WTC11 (cell line): ENCODE data around the gene FAM131C. TPM values are rescaled to one million over a fixed set of nuclear protein-coding genes. Genes with fewer than 3 reads are reported as not detected.

ENCODE experiments used
- ATAC-seq: fragments of 200-7000 bp; cut with Tn5 transposase; 2 replicates; pipeline ENCODE4 v1.10.0; 2021; ENCODE audit warnings: mild to moderate bottlenecking, moderate library complexity
- CTCF ChIA-PET: fragments of 300-600 bp; sonication (Branson Sonifier 250); formaldehyde crosslinking; loops from one replicate; lab custom pipeline; 2021; ENCODE audit warnings: antibody characterized with exemption; lab: Charles Lee
- POLR2A ChIA-PET: fragments of 350-600 bp; sonication (Branson Sonifier 250); formaldehyde crosslinking; loops from one replicate; lab custom pipeline; 2021; ENCODE audit warnings: antibody characterized with exemption; lab: Charles Lee
- DNase-seq: peaks from one replicate; pipeline ENCODE4 v3.0.0; 2021; ENCODE audit warnings: low spot score
- H3K27ac Mint-ChIP-seq: 2 replicates; pipeline ENCODE4 v1.8.0; 2021; ENCODE audit warnings: mixed read lengths
- H3K27me3 Mint-ChIP-seq: 2 replicates; pipeline ENCODE4 v1.8.0; 2021; ENCODE audit warnings: low read depth, mild to moderate bottlenecking, moderate library complexity, mixed read lengths
- H3K36me3 Mint-ChIP-seq: 2 replicates; pipeline ENCODE4 v1.8.0; 2021; ENCODE audit warnings: mixed read lengths
- H3K4me1 Mint-ChIP-seq: 2 replicates; pipeline ENCODE4 v1.8.0; 2022; ENCODE audit warnings: mixed read lengths
- H3K4me3 Mint-ChIP-seq: 2 replicates; pipeline ENCODE4 v1.8.0; 2021; ENCODE audit warnings: mild to moderate bottlenecking, moderate library complexity, mixed read lengths
- H3K9me3 Mint-ChIP-seq: 2 replicates; pipeline ENCODE4 v1.8.0; 2021; ENCODE audit warnings: mixed read lengths
- EMX1 ChIP-seq: fragments of 250-450 bp; sonication (Bioruptor Pico); IDR thresholded peaks from 2 replicates; pipeline ENCODE4 v1.8.0; 2021; ENCODE audit warnings: mild to moderate bottlenecking
- JAZF1 ChIP-seq: fragments of 250-450 bp; sonication (Bioruptor Pico); IDR thresholded peaks from 2 replicates; pipeline ENCODE4 v1.9.0; 2021; ENCODE audit warnings: moderate library complexity, mild to moderate bottlenecking, inconsistent platforms
- MXD4 ChIP-seq: fragments of 250-450 bp; sonication (Bioruptor Pico); IDR thresholded peaks from 2 replicates; pipeline ENCODE4 v1.8.0; 2021; ENCODE audit warnings: mild to moderate bottlenecking, moderate library complexity, borderline replicate concordance
- MYBL2 ChIP-seq: sonication (generic); formaldehyde crosslinking; IDR thresholded peaks from 2 replicates; pipeline ENCODE4 v1.8.1; 2023; ENCODE audit warnings: mild to moderate bottlenecking, moderate library complexity, missing genetic modification reagents
- ZNF121 ChIP-seq: sonication (generic); formaldehyde crosslinking; IDR thresholded peaks from 2 replicates; pipeline ENCODE4 v1.8.0; 2023; ENCODE audit warnings: missing genetic modification reagents
- ZNF138 ChIP-seq: sonication (generic); formaldehyde crosslinking; conservative IDR thresholded peaks from 2 replicates; pipeline ENCODE4 v1.8.1; 2022; ENCODE audit warnings: mild to moderate bottlenecking, moderate library complexity, missing genetic modification reagents
- ZNF423 ChIP-seq: fragments of 250-450 bp; sonication (Bioruptor Pico); IDR thresholded peaks from 2 replicates; pipeline ENCODE4 v2.1.2; 2022; ENCODE audit warnings: mild to moderate bottlenecking, moderate library complexity
- total RNA-seq: library from RNA; stranded (reverse); gene quantifications from 3 replicates; pipeline ENCODE4 v1.2.3, GENCODE V29; 2021
- TF ChIP-seq, protein P1 (sequence below): sonication (generic); formaldehyde crosslinking; IDR thresholded peaks from 2 replicates; pipeline ENCODE4 v1.8.0; 2022; ENCODE audit warnings: mild to moderate bottlenecking, missing genetic modification reagents
- TF ChIP-seq, protein P2 (sequence below): sonication (generic); formaldehyde crosslinking; IDR thresholded peaks from 2 replicates; pipeline ENCODE4 v1.8.1; 2023; ENCODE audit warnings: mild to moderate bottlenecking, missing genetic modification reagents, moderate library complexity
- TF ChIP-seq, protein P3 (sequence below): fragments of 200-600 bp; IDR thresholded peaks from 2 replicates; pipeline ENCODE4 v1.8.0; 2022; ENCODE audit warnings: antibody characterized with exemption
- TF ChIP-seq, protein P4 (sequence below): sonication (generic); formaldehyde crosslinking; IDR thresholded peaks from 2 replicates; pipeline ENCODE4 v1.8.0; 2023; ENCODE audit warnings: mild to moderate bottlenecking, missing genetic modification reagents
- TF ChIP-seq, protein P5 (sequence below): sonication (generic); formaldehyde crosslinking; IDR thresholded peaks from 2 replicates; pipeline ENCODE4 v1.8.1; 2022; ENCODE audit warnings: missing genetic modification reagents, borderline replicate concordance

Gene FAM131C
- total RNA-seq, 1 experiment from 2014 or later = 1.4 TPM

DNA sequence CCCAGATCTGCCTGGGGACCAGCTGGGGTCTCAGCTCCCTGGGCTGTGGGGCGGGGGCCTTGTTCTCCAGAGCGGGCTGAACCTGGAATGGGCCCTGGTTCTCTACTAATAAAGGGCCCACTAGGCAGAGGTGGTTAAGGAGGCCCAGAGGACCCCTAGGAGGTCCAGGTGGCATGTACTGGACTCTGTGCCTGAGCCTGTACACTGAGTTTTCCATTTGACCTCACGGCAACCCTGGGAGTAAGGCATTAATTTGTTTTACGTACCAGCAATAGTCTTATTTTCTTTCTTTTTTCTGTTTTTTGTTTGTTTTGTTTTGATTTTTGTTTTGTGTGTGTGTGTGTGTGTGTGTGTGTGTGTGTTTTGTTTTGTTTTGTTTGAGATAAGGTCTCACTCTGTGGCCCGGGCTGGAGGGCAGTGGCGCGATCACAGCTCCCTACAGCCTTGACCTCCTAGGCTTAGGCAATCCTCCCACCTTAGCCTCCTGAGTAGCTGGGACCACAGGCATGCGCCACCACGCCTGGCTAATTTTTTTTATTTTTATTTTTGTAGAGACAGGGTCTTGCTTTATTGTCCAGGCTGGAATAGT is 19.6 kb upstream of the FAM131C start:
- no peak overlapping the region for H3K27ac Mint-ChIP-seq
- POLR2A ChIA-PET = no interaction called here

DNA sequence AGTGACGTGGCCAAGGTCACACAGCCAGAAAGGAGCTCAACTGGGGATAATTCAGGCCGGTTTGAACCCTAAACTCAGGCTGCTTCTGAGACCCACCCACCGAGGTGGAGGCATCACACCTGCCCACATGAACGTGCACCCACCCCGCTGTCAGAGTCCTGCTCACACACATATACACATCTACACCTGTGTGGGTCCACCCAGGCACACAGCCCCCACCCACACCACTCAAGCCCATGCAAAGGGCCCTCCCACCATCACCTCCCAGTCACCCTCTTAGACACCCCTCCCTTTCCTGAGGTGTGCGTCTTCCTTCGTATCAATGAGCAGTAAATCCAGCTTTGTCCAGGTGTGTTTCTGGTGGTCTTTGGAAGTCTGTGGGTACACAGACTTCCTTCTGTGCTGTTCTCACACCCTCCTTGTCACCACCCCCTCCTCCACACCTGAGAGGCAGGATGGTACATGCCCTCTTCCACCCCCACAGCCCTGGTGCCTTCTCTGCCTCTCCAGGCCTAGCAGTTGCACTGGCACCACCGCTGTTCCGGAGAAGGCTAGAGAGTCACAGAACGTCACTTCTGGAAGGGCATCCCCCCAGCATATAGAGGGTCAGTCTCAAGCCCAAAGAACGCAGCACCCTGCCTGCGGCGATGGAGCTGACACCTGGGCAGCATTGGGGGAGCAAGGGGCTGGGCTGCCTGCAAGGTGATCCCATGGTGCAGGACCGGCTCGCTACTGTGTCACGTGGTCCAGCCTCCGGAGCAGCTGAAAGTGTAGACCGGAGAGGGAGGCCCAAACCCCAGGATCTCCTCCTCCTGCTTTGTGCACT is 18.9 kb upstream of the FAM131C start:
- H3K4me1 Mint-ChIP-seq = peaks cover 13% of the 10 kb centered on the region; the same call in 1 of the 2 replicates
- DNase-seq (no peak), ATAC-seq (no peak)
- no peak overlapping the region for H3K4me3 Mint-ChIP-seq
- H3K36me3 Mint-ChIP-seq = no peaks in the 10 kb centered on the region
- no peak overlapping the region; the same call in 1 of the 2 replicates for H3K27ac Mint-ChIP-seq
- H3K27me3 Mint-ChIP-seq = no peaks in the 10 kb centered on the region
- no peaks in the 10 kb centered on the region for H3K9me3 Mint-ChIP-seq
- TF ChIP-seq, protein P1, sequence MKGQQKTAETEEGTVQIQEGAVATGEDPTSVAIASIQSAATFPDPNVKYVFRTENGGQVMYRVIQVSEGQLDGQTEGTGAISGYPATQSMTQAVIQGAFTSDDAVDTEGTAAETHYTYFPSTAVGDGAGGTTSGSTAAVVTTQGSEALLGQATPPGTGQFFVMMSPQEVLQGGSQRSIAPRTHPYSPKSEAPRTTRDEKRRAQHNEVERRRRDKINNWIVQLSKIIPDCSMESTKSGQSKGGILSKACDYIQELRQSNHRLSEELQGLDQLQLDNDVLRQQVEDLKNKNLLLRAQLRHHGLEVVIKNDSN = peak; percentile 59
- TF ChIP-seq JAZF1 (no peak), ZNF423 (no peak), MXD4 (CRISPR knock-in tag) (no peak)
- TF ChIP-seq, protein P2, sequence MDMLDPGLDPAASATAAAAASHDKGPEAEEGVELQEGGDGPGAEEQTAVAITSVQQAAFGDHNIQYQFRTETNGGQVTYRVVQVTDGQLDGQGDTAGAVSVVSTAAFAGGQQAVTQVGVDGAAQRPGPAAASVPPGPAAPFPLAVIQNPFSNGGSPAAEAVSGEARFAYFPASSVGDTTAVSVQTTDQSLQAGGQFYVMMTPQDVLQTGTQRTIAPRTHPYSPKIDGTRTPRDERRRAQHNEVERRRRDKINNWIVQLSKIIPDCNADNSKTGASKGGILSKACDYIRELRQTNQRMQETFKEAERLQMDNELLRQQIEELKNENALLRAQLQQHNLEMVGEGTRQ (CRISPR knock-in tag) = peak; percentile 74
- TF ChIP-seq, protein P3, sequence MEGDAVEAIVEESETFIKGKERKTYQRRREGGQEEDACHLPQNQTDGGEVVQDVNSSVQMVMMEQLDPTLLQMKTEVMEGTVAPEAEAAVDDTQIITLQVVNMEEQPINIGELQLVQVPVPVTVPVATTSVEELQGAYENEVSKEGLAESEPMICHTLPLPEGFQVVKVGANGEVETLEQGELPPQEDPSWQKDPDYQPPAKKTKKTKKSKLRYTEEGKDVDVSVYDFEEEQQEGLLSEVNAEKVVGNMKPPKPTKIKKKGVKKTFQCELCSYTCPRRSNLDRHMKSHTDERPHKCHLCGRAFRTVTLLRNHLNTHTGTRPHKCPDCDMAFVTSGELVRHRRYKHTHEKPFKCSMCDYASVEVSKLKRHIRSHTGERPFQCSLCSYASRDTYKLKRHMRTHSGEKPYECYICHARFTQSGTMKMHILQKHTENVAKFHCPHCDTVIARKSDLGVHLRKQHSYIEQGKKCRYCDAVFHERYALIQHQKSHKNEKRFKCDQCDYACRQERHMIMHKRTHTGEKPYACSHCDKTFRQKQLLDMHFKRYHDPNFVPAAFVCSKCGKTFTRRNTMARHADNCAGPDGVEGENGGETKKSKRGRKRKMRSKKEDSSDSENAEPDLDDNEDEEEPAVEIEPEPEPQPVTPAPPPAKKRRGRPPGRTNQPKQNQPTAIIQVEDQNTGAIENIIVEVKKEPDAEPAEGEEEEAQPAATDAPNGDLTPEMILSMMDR = no peak
- ChIA-PET CTCF (interaction anchor here (4.7 kb wide), 1 partner anchor 10 kb away, joined by 50 read pairs; no protein-coding TSS in a partner anchor), POLR2A (interaction anchor here (0.6 kb wide), 1 partner anchor 1117 kb away, joined by 6 read pairs; no protein-coding TSS in a partner anchor)

More for the DNA sequence above, 19.6 kb upstream of the FAM131C start:
- Mint-ChIP-seq H3K4me1 (peaks cover 7% of the 10 kb centered on the region; the same call in 1 of the 2 replicates), H3K4me3 (no peak overlapping the region), H3K27me3 (no peaks in the 10 kb centered on the region), H3K9me3 (no peaks in the 10 kb centered on the region), H3K36me3 (no peaks in the 10 kb centered on the region)
- DNase-seq = no peak
- no peak for ATAC-seq
- CTCF ChIA-PET = interaction anchor here (1.2 to 4.7 kb wide), 2 partner anchors 10 to 135 kb away, joined by 3 to 50 read pairs; no protein-coding TSS in a partner anchor
- TF ChIP-seq ZNF138 (CRISPR knock-in tag) = no peak
- no peak for TF ChIP-seq EMX1

DNA sequence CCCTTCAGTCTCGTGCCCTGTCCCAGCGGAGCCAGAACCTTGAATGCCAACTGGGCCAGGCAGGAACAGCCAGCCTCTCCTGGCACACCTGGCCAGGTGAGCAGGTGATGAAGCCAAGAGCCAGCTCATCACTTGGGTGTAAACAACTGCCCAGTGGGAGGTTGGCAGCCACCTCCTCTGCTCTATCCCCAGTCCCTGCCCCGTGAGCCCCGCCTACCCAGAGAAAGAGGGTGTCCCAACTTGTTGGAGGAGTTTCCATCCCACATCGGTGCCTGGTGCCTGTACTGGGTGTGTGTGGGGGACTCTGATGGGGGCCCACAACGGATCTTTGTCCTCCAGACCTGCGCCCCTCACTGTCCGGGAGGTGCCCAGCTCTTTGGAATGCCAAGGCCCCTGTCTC is 17.8 kb upstream of the FAM131C start:
- no peak for ATAC-seq
- Mint-ChIP-seq H3K4me3 (no peak overlapping the region), H3K36me3 (no peaks in the 10 kb centered on the region), H3K27ac (no peak overlapping the region), H3K4me1 (peaks cover 13% of the 10 kb centered on the region; the same call in 1 of the 2 replicates), H3K27me3 (no peaks in the 10 kb centered on the region), H3K9me3 (no peaks in the 10 kb centered on the region)
- ChIA-PET POLR2A (interaction anchor here (0.6 kb wide), 1 partner anchor 1116 kb away, joined by 6 read pairs; no protein-coding TSS in a partner anchor), CTCF (interaction anchor here (4.7 kb wide), 1 partner anchor 9 kb away, joined by 50 read pairs; no protein-coding TSS in a partner anchor)
- TF ChIP-seq, protein P4, sequence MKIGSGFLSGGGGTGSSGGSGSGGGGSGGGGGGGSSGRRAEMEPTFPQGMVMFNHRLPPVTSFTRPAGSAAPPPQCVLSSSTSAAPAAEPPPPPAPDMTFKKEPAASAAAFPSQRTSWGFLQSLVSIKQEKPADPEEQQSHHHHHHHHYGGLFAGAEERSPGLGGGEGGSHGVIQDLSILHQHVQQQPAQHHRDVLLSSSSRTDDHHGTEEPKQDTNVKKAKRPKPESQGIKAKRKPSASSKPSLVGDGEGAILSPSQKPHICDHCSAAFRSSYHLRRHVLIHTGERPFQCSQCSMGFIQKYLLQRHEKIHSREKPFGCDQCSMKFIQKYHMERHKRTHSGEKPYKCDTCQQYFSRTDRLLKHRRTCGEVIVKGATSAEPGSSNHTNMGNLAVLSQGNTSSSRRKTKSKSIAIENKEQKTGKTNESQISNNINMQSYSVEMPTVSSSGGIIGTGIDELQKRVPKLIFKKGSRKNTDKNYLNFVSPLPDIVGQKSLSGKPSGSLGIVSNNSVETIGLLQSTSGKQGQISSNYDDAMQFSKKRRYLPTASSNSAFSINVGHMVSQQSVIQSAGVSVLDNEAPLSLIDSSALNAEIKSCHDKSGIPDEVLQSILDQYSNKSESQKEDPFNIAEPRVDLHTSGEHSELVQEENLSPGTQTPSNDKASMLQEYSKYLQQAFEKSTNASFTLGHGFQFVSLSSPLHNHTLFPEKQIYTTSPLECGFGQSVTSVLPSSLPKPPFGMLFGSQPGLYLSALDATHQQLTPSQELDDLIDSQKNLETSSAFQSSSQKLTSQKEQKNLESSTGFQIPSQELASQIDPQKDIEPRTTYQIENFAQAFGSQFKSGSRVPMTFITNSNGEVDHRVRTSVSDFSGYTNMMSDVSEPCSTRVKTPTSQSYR (CRISPR knock-in tag) = no peak
- TF ChIP-seq MYBL2 (CRISPR knock-in tag) = no peak
- TF ChIP-seq, protein P5, sequence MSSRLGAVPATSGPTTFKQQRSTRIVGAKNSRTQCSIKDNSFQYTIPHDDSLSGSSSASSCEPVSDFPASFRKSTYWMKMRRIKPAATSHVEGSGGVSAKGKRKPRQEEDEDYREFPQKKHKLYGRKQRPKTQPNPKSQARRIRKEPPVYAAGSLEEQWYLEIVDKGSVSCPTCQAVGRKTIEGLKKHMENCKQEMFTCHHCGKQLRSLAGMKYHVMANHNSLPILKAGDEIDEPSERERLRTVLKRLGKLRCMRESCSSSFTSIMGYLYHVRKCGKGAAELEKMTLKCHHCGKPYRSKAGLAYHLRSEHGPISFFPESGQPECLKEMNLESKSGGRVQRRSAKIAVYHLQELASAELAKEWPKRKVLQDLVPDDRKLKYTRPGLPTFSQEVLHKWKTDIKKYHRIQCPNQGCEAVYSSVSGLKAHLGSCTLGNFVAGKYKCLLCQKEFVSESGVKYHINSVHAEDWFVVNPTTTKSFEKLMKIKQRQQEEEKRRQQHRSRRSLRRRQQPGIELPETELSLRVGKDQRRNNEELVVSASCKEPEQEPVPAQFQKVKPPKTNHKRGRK (CRISPR knock-in tag) = no peak
- no peak for TF ChIP-seq ZNF121 (CRISPR knock-in tag)
- no peak for DNase-seq
